CD14-positive monocyte (primary cell): Measurements from ENCODE around the gene NFKBIZ. TPM values are rescaled to one million over a fixed set of nuclear protein-coding genes. Genes with fewer than 3 reads are reported as not detected.

Experiments
- DNase-seq, 3 donors: peaks; one replicate each; pipeline ENCODE4 v3.0.0-alpha.2; 2011 to 2022
- H2AFZ ChIP-seq: 2 replicates; pipeline ENCODE4 v1.6.0; 2012; ENCODE audit warnings: mild to moderate bottlenecking, low read depth, low read length, inconsistent platforms; ENCODE audit not compliant: insufficient read depth, poor library complexity, severe bottlenecking
- H3K27ac ChIP-seq, 2 donors: 1 replicate in 1 of 2; 2 replicates in 1 of 2; pipeline ENCODE4 v1.5.1; 2012 to 2013; ENCODE audit warnings: low read length in 2 of 2, control low read depth in 1 of 2, inconsistent platforms in 1 of 2, low read depth in 1 of 2, mild to moderate bottlenecking in 1 of 2
- H3K27me3 ChIP-seq, 2 donors: one replicate each; pipeline versions ENCODE4 v1.6.0 to v1.6.1; 2011 to 2013; ENCODE audit warnings: low read length in 2 of 2; ENCODE audit not compliant: control insufficient read depth in 2 of 2, insufficient read depth in 2 of 2
- H3K36me3 ChIP-seq, 2 donors: replicated peaks in 1 of 2; 1 replicate in 1 of 2; 2 replicates in 1 of 2; pipeline versions ENCODE4 v1.5.1 to v1.6.1; 2012 to 2013; ENCODE audit warnings: low read length in 2 of 2, control low read depth in 1 of 2, inconsistent platforms in 1 of 2, mild to moderate bottlenecking in 1 of 2; ENCODE audit not compliant: insufficient read depth in 2 of 2, control insufficient read depth in 1 of 2
- H3K4me1 ChIP-seq, 2 donors: 1 replicate in 1 of 2; 2 replicates in 1 of 2; pipeline versions ENCODE4 v1.5.1 to v1.6.1; 2012 to 2013; ENCODE audit warnings: low read length in 2 of 2, control low read depth in 1 of 2, inconsistent platforms in 1 of 2, mild to moderate bottlenecking in 1 of 2, moderate library complexity in 1 of 2; ENCODE audit not compliant: insufficient read depth in 2 of 2, control insufficient read depth in 1 of 2
- H3K4me2 ChIP-seq: replicated peaks from 2 replicates; pipeline ENCODE3; 2012; ENCODE audit warnings: low read length, moderate library complexity, mild to moderate bottlenecking; ENCODE audit not compliant: poor library complexity, severe bottlenecking; ENCODE audit errors: extremely low read depth
- H3K4me3 ChIP-seq, 3 experiments: fragments of 200-600 bp in 1 of 3; sonication (generic) in 1 of 3; replicated peaks in 1 of 3; 1 replicate in 2 of 3; 2 replicates in 1 of 3; pipeline ENCODE4 v1.5.1; 2011 to 2013; ENCODE audit warnings: low read length in 3 of 3, mild to moderate bottlenecking in 3 of 3, control low read depth in 2 of 3, low read depth in 2 of 3, inconsistent platforms in 1 of 3, moderate library complexity in 1 of 3
- H3K79me2 ChIP-seq: 2 replicates; pipeline ENCODE4 v1.6.0; 2012; ENCODE audit warnings: mild to moderate bottlenecking, control low read depth, inconsistent platforms, low read length, moderate library complexity; ENCODE audit not compliant: insufficient read depth
- H3K9ac ChIP-seq: 2 replicates; pipeline ENCODE4 v1.6.0; 2017; ENCODE audit warnings: low read length, mild to moderate bottlenecking; ENCODE audit not compliant: insufficient read depth, poor library complexity, severe bottlenecking
- H3K9me3 ChIP-seq, 2 donors: replicated peaks in 1 of 2; 1 replicate in 1 of 2; 2 replicates in 1 of 2; pipeline versions ENCODE4 v1.5.1 to v1.6.1; 2012 to 2013; ENCODE audit warnings: low read length in 2 of 2, control low read depth in 1 of 2; ENCODE audit not compliant: control insufficient read depth in 1 of 2, insufficient read depth in 1 of 2
- H4K20me1 ChIP-seq: 2 replicates; pipeline ENCODE4 v1.6.0; 2012; ENCODE audit warnings: mild to moderate bottlenecking, low read length, control low read depth, moderate library complexity; ENCODE audit not compliant: insufficient read depth
- H3K27ac Mint-ChIP-seq, 7 donors: one replicate each; pipeline ENCODE4 v1.8.0; 2020; ENCODE audit warnings: mild to moderate bottlenecking in 7 of 7, mixed read lengths in 7 of 7, moderate library complexity in 6 of 7, inconsistent platforms in 2 of 7
- H3K27me3 Mint-ChIP-seq, 3 donors: one replicate each; pipeline ENCODE4 v1.8.0; 2021 to 2022; ENCODE audit warnings: low read depth in 3 of 3, mild to moderate bottlenecking in 3 of 3, mixed read lengths in 3 of 3, moderate library complexity in 3 of 3, inconsistent platforms in 1 of 3
- H3K36me3 Mint-ChIP-seq, 2 donors: one replicate each; pipeline ENCODE4 v1.8.0; 2020; ENCODE audit warnings: mixed read lengths in 2 of 2, inconsistent platforms in 1 of 2, mild to moderate bottlenecking in 1 of 2
- H3K4me1 Mint-ChIP-seq: one replicate; pipeline ENCODE4 v1.8.0; 2020; ENCODE audit warnings: mild to moderate bottlenecking, mixed read lengths
- H3K4me3 Mint-ChIP-seq, 2 donors: one replicate each; pipeline ENCODE4 v1.8.0; 2020; ENCODE audit warnings: mild to moderate bottlenecking in 2 of 2, mixed read lengths in 2 of 2, moderate library complexity in 1 of 2
- H3K9me3 Mint-ChIP-seq, 7 donors: one replicate each; pipeline ENCODE4 v1.8.0; 2020 to 2022; ENCODE audit warnings: mixed read lengths in 7 of 7, mild to moderate bottlenecking in 6 of 7, moderate library complexity in 6 of 7, inconsistent platforms in 2 of 7
- CTCF ChIP-seq: fragments of 200-600 bp; IDR thresholded peaks from one replicate; pipeline ENCODE4 v1.8.0; 2022; ENCODE audit warnings: antibody characterized with exemption, mild to moderate bottlenecking
- WGBS: methylation state at CpG from one replicate; pipeline ENCODE4 v1.1.5; 2013; ENCODE audit warnings: missing lambda C conversion rate; ENCODE audit not compliant: insufficient coverage; 5-methylcytosine and 5-hydroxymethylcytosine counted together
- intact Hi-C, 2 donors: fragments of 100-400 bp; cut with micrococcal nuclease; formaldehyde crosslinking; loops; one replicate each; pipeline versions ENCODE4 v1.15.0 to v1.15.1; 2023
- polyA plus RNA-seq, 3 donors: library from polyadenylated mRNA; depleted of rRNA in 1 of 3; unstranded in 2 of 3; stranded (reverse) in 1 of 3; fragments of 300-500 nt in 2 of 3; fragments of >200 nt in 1 of 3; fragmentation: Illumina TruSeq in 2 of 3; gene quantifications; 1 replicate in 2 of 3; 2 replicates in 1 of 3; pipeline ENCODE4 v1.2.3, GENCODE V29; 2012 to 2021

Gene NFKBIZ
- polyA plus RNA-seq, 3 donors: 71.0 to 592 (median 84.9) TPM

- Mint-ChIP-seq H3K4me3 (no peak overlapping the region), H3K27ac (no peak overlapping the region), H3K9me3 (no peaks in the 10 kb centered on the region), H3K4me1 (peaks cover 43% of the 10 kb centered on the region), H3K27me3 (peaks cover 0 to 2% (median 0%) of the 10 kb centered on the region in 3 donors), H3K36me3 (peaks cover 3 to 5% of the 10 kb centered on the region in 2 donors)
- Histone ChIP-seq H3K4me1 (peaks cover 35 to 37% of the 10 kb centered on the region in 2 donors), H3K36me3 (no peaks in the 10 kb centered on the region), H3K27ac (no peak overlapping the region), H3K4me2 (no peak overlapping the region), H4K20me1 (no peaks in the 10 kb centered on the region), H3K27me3 (no peaks in the 10 kb centered on the region), H3K4me3 (no peak overlapping the region), H3K79me2 (no peaks in the 10 kb centered on the region), H3K9me3 (no peaks in the 10 kb centered on the region), H2AFZ (no peak overlapping the region), H3K9ac (no peak overlapping the region)
- WGBS: 100% methylated on average over 1 of the region's 5 CpGs
- no peak for TF ChIP-seq CTCF
- intact Hi-C loops: loop anchor here in 1 of 2 donors (10.0 kb wide), 1 partner anchor 65 kb away; no protein-coding TSS in a partner anchor
- no peak for DNase-seq
These were observed 20.8 kb downstream of the NFKBIZ start for GRCh38 chr3:101870138-101870537.

DNA sequence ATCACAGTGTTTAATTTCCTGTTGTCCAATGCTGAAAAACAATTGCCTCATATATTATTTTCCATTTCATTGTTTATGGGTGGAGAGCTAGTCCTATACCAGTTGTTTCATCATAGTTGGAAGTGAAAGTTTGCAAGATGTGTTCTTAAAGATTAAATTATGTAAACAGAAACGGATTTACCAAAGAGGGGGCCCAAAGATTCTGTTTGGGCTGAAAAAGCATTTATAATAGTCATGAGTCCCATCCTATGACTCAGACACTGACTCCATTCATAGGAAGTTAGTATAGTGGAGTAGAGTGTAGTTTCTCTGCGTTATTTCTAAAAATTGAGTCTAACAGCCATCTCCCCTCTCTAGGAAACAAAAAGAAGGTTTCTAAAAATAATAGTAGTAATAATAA lies 24.3 kb downstream of the NFKBIZ start:
- H3K27ac Mint-ChIP-seq: peak overlapping the region; percentile 83 to 97 (median 91)
- peaks cover 3% of the 10 kb centered on the region in 2 donors for H3K36me3 Mint-ChIP-seq
- no peak overlapping the region for H3K9ac ChIP-seq
- intact Hi-C loops: loop anchor here in 1 of 2 donors (10.0 kb wide), 1 partner anchor 61 kb away; no protein-coding TSS in a partner anchor
- peaks cover 0 to 3% (median 0%) of the 10 kb centered on the region in 7 donors for H3K9me3 Mint-ChIP-seq
- no peaks in the 10 kb centered on the region for H3K27me3 Mint-ChIP-seq
- H3K9me3 ChIP-seq: no peaks in the 10 kb centered on the region
- H3K4me2 ChIP-seq: peak overlapping the region; percentile 44
- no peaks in the 10 kb centered on the region for H3K36me3 ChIP-seq
- H3K27me3 ChIP-seq: no peaks in the 10 kb centered on the region
- WGBS: no CpG with 5 or more reads among the region's 2 CpGs
- H4K20me1 ChIP-seq: no peaks in the 10 kb centered on the region
- H3K27ac ChIP-seq: peak overlapping the region; percentile 55 to 84
- H2AFZ ChIP-seq: no peak overlapping the region
- peaks cover 67 to 69% of the 10 kb centered on the region in 2 donors for H3K4me1 ChIP-seq
- no peak overlapping the region for H3K4me3 Mint-ChIP-seq
- H3K4me3 ChIP-seq: peak overlapping the region in 1 of 3 experiments; percentile 24
- no peak for TF ChIP-seq CTCF
- peak; percentile 79 to 90 (median 88) for DNase-seq
- H3K79me2 ChIP-seq: no peaks in the 10 kb centered on the region
- H3K4me1 Mint-ChIP-seq: peaks cover 65% of the 10 kb centered on the region
